H7 (cell line): ENCODE data around the gene DHRS9. TPM values are rescaled to one million over a fixed set of nuclear protein-coding genes. Genes with fewer than 3 reads are reported as not detected.

ENCODE experiments used
- DNase-seq: peaks from one replicate; pipeline ENCODE4 v3.0.0; 2012
- H3K27me3 ChIP-seq: 2 replicates; pipeline ENCODE4 v1.6.0; 2011; ENCODE audit warnings: mild to moderate bottlenecking, low read length; ENCODE audit not compliant: control insufficient read depth, insufficient read depth
- H3K36me3 ChIP-seq: replicated peaks from 2 replicates; pipeline ENCODE4 v1.5.1; 2011; ENCODE audit warnings: low read length; ENCODE audit not compliant: control insufficient read depth, insufficient read depth
- H3K4me3 ChIP-seq: 2 replicates; pipeline ENCODE4 v1.5.1; 2011; ENCODE audit warnings: low read depth, mild to moderate bottlenecking, control low read depth, low read length, moderate library complexity; ENCODE audit not compliant: insufficient read depth
- total RNA-seq: library from RNA; depleted of rRNA; stranded (reverse); fragments of >200 nt; shearing (Covaris generic); gene quantifications from 2 replicates; pipeline ENCODE4 v1.2.3, GENCODE V29; 2014; rRNA removed

DHRS9 gene
- total RNA-seq = not detected in 2 replicates

GRCh38 chr2:169069341-169069740, at the start of gene DHRS9:
Gene DHRS9, plus strand, starts transcription at chr2:169069563. Its CDS starts 12,019 bp downstream, at chr2:169081582.
- Histone ChIP-seq H3K4me3 (no peak within 1 kb of the TSS), H3K36me3 (no peaks in the 10 kb centered on the region), H3K27me3 (no peaks in the 10 kb centered on the region)
- DNase-seq = no peak

- Histone ChIP-seq H3K36me3 (no peaks in the 10 kb centered on the region), H3K27me3 (no peaks in the 10 kb centered on the region), H3K4me3 (no peak overlapping the region)
- DNase-seq = no peak
Observed at GRCh38 chr2:169023161-169023560, 46.2 kb upstream of the DHRS9 start.

GRCh38 chr2:169026056-169026455, 43.3 kb upstream of the DHRS9 start:
- H3K27me3 ChIP-seq = no peaks in the 10 kb centered on the region
- no peak overlapping the region for H3K4me3 ChIP-seq
- DNase-seq = no peak
- no peaks in the 10 kb centered on the region for H3K36me3 ChIP-seq

GRCh38 chr2:169027234-169027633, 42.1 kb upstream of the DHRS9 start:
- H3K36me3 ChIP-seq = no peaks in the 10 kb centered on the region
- no peak for DNase-seq
- H3K4me3 ChIP-seq = no peak overlapping the region
- no peaks in the 10 kb centered on the region for H3K27me3 ChIP-seq

- H3K4me3 ChIP-seq = no peak overlapping the region
- H3K36me3 ChIP-seq = no peaks in the 10 kb centered on the region
- no peak for DNase-seq
Observed at GRCh38 chr2:169029341-169029740, 40.0 kb upstream of the DHRS9 start.

GRCh38 chr2:169031202-169031601, 38.2 kb upstream of the DHRS9 start, which contains the start of gene ABCB11:
Gene ABCB11, minus strand, starts transcription at chr2:169031324. Its CDS starts 13,199 bp downstream, at chr2:169018125.
- Histone ChIP-seq H3K27me3 (no peaks in the 10 kb centered on the region), H3K36me3 (no peaks in the 10 kb centered on the region), H3K4me3 (no peak within 1 kb of the TSS)
- DNase-seq = no peak

More at GRCh38 chr2:169029341-169029740, 40.0 kb upstream of the DHRS9 start:
- H3K27me3 ChIP-seq = no peaks in the 10 kb centered on the region

GRCh38 chr2:169034256-169034655, 35.1 kb upstream of the DHRS9 start:
- Histone ChIP-seq H3K27me3 (no peaks in the 10 kb centered on the region), H3K36me3 (no peaks in the 10 kb centered on the region), H3K4me3 (no peak overlapping the region)
- DNase-seq = no peak

GRCh38 chr2:169034984-169035544, 34.3 kb upstream of the DHRS9 start:
- DNase-seq = no peak
- Histone ChIP-seq H3K36me3 (no peaks in the 10 kb centered on the region), H3K27me3 (no peaks in the 10 kb centered on the region), H3K4me3 (no peak overlapping the region)

GRCh38 chr2:169035887-169036286, 33.5 kb upstream of the DHRS9 start:
- Histone ChIP-seq H3K27me3 (no peaks in the 10 kb centered on the region), H3K4me3 (no peak overlapping the region), H3K36me3 (no peaks in the 10 kb centered on the region)
- DNase-seq = no peak

GRCh38 chr2:169036736-169037440, 32.5 kb upstream of the DHRS9 start:
- H3K36me3 ChIP-seq = no peaks in the 10 kb centered on the region
- H3K4me3 ChIP-seq = no peak overlapping the region
- no peak for DNase-seq
- H3K27me3 ChIP-seq = no peaks in the 10 kb centered on the region

- Histone ChIP-seq H3K27me3 (no peaks in the 10 kb centered on the region), H3K36me3 (no peaks in the 10 kb centered on the region), H3K4me3 (no peak overlapping the region)
- DNase-seq = no peak
Observed at GRCh38 chr2:169038338-169038757, 31.0 kb upstream of the DHRS9 start.

GRCh38 chr2:169039702-169040101, 29.7 kb upstream of the DHRS9 start:
- no peak for DNase-seq
- H3K27me3 ChIP-seq = no peaks in the 10 kb centered on the region

GRCh38 chr2:169041594-169041993, 27.8 kb upstream of the DHRS9 start:
- DNase-seq = no peak
- Histone ChIP-seq H3K36me3 (no peaks in the 10 kb centered on the region), H3K27me3 (no peaks in the 10 kb centered on the region), H3K4me3 (no peak overlapping the region)

More at GRCh38 chr2:169039702-169040101, 29.7 kb upstream of the DHRS9 start:
- no peaks in the 10 kb centered on the region for H3K36me3 ChIP-seq
- H3K4me3 ChIP-seq = no peak overlapping the region

- no peak for DNase-seq
- no peaks in the 10 kb centered on the region for H3K36me3 ChIP-seq
- no peak overlapping the region for H3K4me3 ChIP-seq
- H3K27me3 ChIP-seq = no peaks in the 10 kb centered on the region
Observed at GRCh38 chr2:169042856-169043255, 26.5 kb upstream of the DHRS9 start.

GRCh38 chr2:169046440-169047151, 22.8 kb upstream of the DHRS9 start:
- H3K36me3 ChIP-seq = no peaks in the 10 kb centered on the region
- DNase-seq = no peak
- H3K4me3 ChIP-seq = no peak overlapping the region
- no peaks in the 10 kb centered on the region for H3K27me3 ChIP-seq
